Liver (tissue), 9 donors: ENCODE data around the gene SETD1B. TPM values are rescaled to one million over a fixed set of nuclear protein-coding genes. Genes with fewer than 3 reads are reported as not detected.

Experiments
- DNase-seq: peaks from one replicate; pipeline ENCODE4 v3.0.0-alpha.2; 2017; ENCODE audit warnings: low spot score
- H3K27ac ChIP-seq, 2 donors: one replicate each; pipeline ENCODE4 v1.7.0; 2013; ENCODE audit warnings: inconsistent platforms in 2 of 2, low read length in 2 of 2, control low read depth in 1 of 2, low read depth in 1 of 2, mild to moderate bottlenecking in 1 of 2
- H3K27me3 ChIP-seq, 4 donors: one replicate each; pipeline versions ENCODE4 v1.6.1 to v1.7.0; 2013; ENCODE audit warnings: low read length in 3 of 4, inconsistent platforms in 1 of 4, mild to moderate bottlenecking in 1 of 4, moderate library complexity in 1 of 4; ENCODE audit not compliant: control insufficient read depth in 4 of 4, insufficient read depth in 4 of 4
- H3K36me3 ChIP-seq, 4 donors: one replicate each; pipeline versions ENCODE4 v1.6.1 to v1.7.0; 2013; ENCODE audit warnings: low read length in 3 of 4, mild to moderate bottlenecking in 3 of 4, low read depth in 1 of 4, moderate library complexity in 1 of 4; ENCODE audit not compliant: control insufficient read depth in 4 of 4, insufficient read depth in 3 of 4
- H3K4me1 ChIP-seq, 4 donors: one replicate each; pipeline versions ENCODE4 v1.6.1 to v1.7.0; 2013; ENCODE audit warnings: low read length in 3 of 4, mild to moderate bottlenecking in 3 of 4, moderate library complexity in 1 of 4; ENCODE audit not compliant: control insufficient read depth in 4 of 4, insufficient read depth in 4 of 4
- H3K4me3 ChIP-seq, 3 donors: one replicate each; pipeline versions ENCODE4 v1.6.1 to v1.7.0; 2013; ENCODE audit warnings: low read length in 3 of 3, control low read depth in 1 of 3, low read depth in 1 of 3, mild to moderate bottlenecking in 1 of 3
- H3K9ac ChIP-seq, 2 donors: one replicate each; pipeline ENCODE4 v1.7.0; 2013; ENCODE audit warnings: low read length in 2 of 2, mild to moderate bottlenecking in 2 of 2, moderate library complexity in 2 of 2, control low read depth in 1 of 2, low read depth in 1 of 2
- H3K9me3 ChIP-seq, 4 donors: one replicate each; pipeline versions ENCODE4 v1.6.1 to v1.7.0; 2013; ENCODE audit warnings: low read length in 3 of 4; ENCODE audit not compliant: control insufficient read depth in 4 of 4
- CTCF ChIP-seq: fragments of 150-350 bp; IDR thresholded peaks from 2 replicates; pipeline ENCODE4 v1.5.1; 2017; ENCODE audit warnings: improper control_type of control experiment, low read depth, low read length; ENCODE audit not compliant: missing input control
- EGR1 ChIP-seq, 2 donors: IDR thresholded peaks; 2 replicates each; pipeline ENCODE4 v1.6.1; 2016 to 2018; ENCODE audit warnings: antibody characterized with exemption in 2 of 2, low read depth in 2 of 2
- FOXA1 ChIP-seq: IDR thresholded peaks from 2 replicates; pipeline ENCODE4 v1.6.1; 2016; ENCODE audit warnings: antibody characterized with exemption
- FOXA2 ChIP-seq: IDR thresholded peaks from 2 replicates; pipeline ENCODE4 v1.6.1; 2016; ENCODE audit warnings: antibody characterized with exemption
- GABPA ChIP-seq, 2 donors: IDR thresholded peaks in 1 of 2; conservative IDR thresholded peaks in 1 of 2; 2 replicates each; pipeline ENCODE4 v1.6.1; 2016; ENCODE audit warnings: antibody characterized with exemption in 2 of 2, mild to moderate bottlenecking in 1 of 2, moderate library complexity in 1 of 2
- HNF4A ChIP-seq, 2 donors: conservative IDR thresholded peaks; 2 replicates each; pipeline ENCODE4 v1.6.1; 2016; ENCODE audit warnings: antibody characterized with exemption in 2 of 2, mild to moderate bottlenecking in 2 of 2
- MAX ChIP-seq: IDR thresholded peaks from 2 replicates; pipeline ENCODE4 v1.6.1; 2016; ENCODE audit warnings: antibody characterized with exemption
- NR2F2 ChIP-seq: IDR thresholded peaks from 2 replicates; pipeline ENCODE4 v1.6.1; 2016; ENCODE audit warnings: antibody characterized with exemption
- REST ChIP-seq: IDR thresholded peaks from 2 replicates; pipeline ENCODE4 v1.6.1; 2016; ENCODE audit warnings: antibody characterized with exemption, mild to moderate bottlenecking
- TAF1 ChIP-seq: conservative IDR thresholded peaks from 2 replicates; pipeline ENCODE4 v1.6.1; 2016; ENCODE audit warnings: antibody characterized with exemption, mild to moderate bottlenecking
- YY1 ChIP-seq: IDR thresholded peaks from 2 replicates; pipeline ENCODE4 v1.6.1; 2016; ENCODE audit warnings: antibody characterized with exemption, mild to moderate bottlenecking
- WGBS: extraction: QIAGEN DNeasy Blood & Tissue Kit; methylation state at CpG from one replicate; pipeline ENCODE4 v1.1.7; 2013; 5-methylcytosine and 5-hydroxymethylcytosine counted together
- polyA plus RNA-seq, 2 donors: library from polyadenylated mRNA; stranded (reverse) in 1 of 2; unstranded in 1 of 2; fragments of 200-250 nt in 1 of 2; fragments of >200 nt in 1 of 2; fragmentation: Nextera tagmentation in 1 of 2; extraction: Ambion mirVana in 1 of 2; gene quantifications; one replicate each; pipeline versions ENCODE4 v1.2.1 to v1.2.3, GENCODE V29; 2013 to 2015
- total RNA-seq, 2 donors: library from RNA; depleted of rRNA; stranded (reverse); fragments of >200 nt; gene quantifications; one replicate each; pipeline ENCODE4 v1.2.3, GENCODE V29; 2014
- donor health status: healthy.
- donor health status: healthy.
- donor health status: healthy.
- donor health status: healthy.
- donor health status: healthy.

The SETD1B gene
- total and polyA plus RNA-seq, 4 donors = 1.8 to 7.9 (median 5.0) TPM

- TF ChIP-seq REST = no peak
- TF ChIP-seq HNF4A (conservative IDR thresholded peaks at IDR 0.05) = no peak
These were observed 34.4 kb upstream of the SETD1B start (continued) for GRCh38 chr12:121769297-121769830.

- H3K27me3 ChIP-seq = no peaks in the 10 kb centered on the region
- H3K36me3 ChIP-seq = no peaks in the 10 kb centered on the region
- 75% methylated on average over 11 of the region's 11 CpGs for WGBS
- DNase-seq = peak; percentile 70
- no peak overlapping the region for H3K27ac ChIP-seq
- TF ChIP-seq YY1 = no peak
- no peak for TF ChIP-seq REST
- no peak for TF ChIP-seq TAF1
- no peak for TF ChIP-seq HNF4A (conservative IDR thresholded peaks at IDR 0.05)
- TF ChIP-seq NR2F2 = no peak
- TF ChIP-seq FOXA2 = no peak
- no peak for TF ChIP-seq FOXA1
- TF ChIP-seq EGR1 (IDR thresholded peaks at IDR 0.05; ENCODE audit: low read depth in 2 of 2) = no peak
- H3K4me3 ChIP-seq = no peak overlapping the region
- H3K9ac ChIP-seq = no peak overlapping the region
- H3K4me1 ChIP-seq = peaks cover 0 to 10% (median 9%) of the 10 kb centered on the region in 4 donors
- H3K9me3 ChIP-seq = no peaks in the 10 kb centered on the region
These were observed 33.9 kb upstream of the SETD1B start for GRCh38 chr12:121769831-121770301.

GRCh38 chr12:121770388-121770787 lies 33.4 kb upstream of the SETD1B start:
- 95% methylated on average over 9 of the region's 9 CpGs for WGBS
- no peak overlapping the region for H3K27ac ChIP-seq
- TF ChIP-seq MAX (no peak), FOXA1 (no peak), CTCF (no peak), GABPA (IDR thresholded peaks at IDR 0.05 in 1 of 2, conservative IDR thresholded peaks at IDR 0.05 in 1 of 2) (no peak), FOXA2 (no peak)
- H3K4me3 ChIP-seq = no peak overlapping the region
- H3K27me3 ChIP-seq = no peaks in the 10 kb centered on the region
- H3K9ac ChIP-seq = no peak overlapping the region
- peaks cover 0 to 10% (median 9%) of the 10 kb centered on the region in 4 donors for H3K4me1 ChIP-seq
- DNase-seq = no peak
- H3K9me3 ChIP-seq = no peaks in the 10 kb centered on the region
- no peaks in the 10 kb centered on the region for H3K36me3 ChIP-seq
